HG02981 (cell line): ENCODE results near the gene DVL3.
A peak's percentile ranks its signal among the peaks of the same experiment; 100 is the strongest.
"Not testable (repeated sequence)": the region's sequence is repeated elsewhere in the genome, so short reads cannot be mapped to it uniquely, and the experiment has no call there.

ENCODE experiments used
- ATAC-seq: cut with Tn5 transposase; IDR thresholded peaks from one replicate; pipeline ENCODE4 v1.9.1; 2021; ENCODE audit warnings: mild to moderate bottlenecking, moderate library complexity; ENCODE audit not compliant: unreplicated experiment

DVL3 gene

GRCh38 chr3:184154885-184155643 is at the start of gene DVL3:
TSS of gene DVL3 (plus strand) at chr3:184155377. CDS start at chr3:184155636, 259 bp downstream.
- peak; percentile 72 for ATAC-seq

- ATAC-seq: no peak
Measured at GRCh38 chr3:184110316-184110725, 44.9 kb upstream of the DVL3 start.

- ATAC-seq: no peak
Measured at GRCh38 chr3:184116017-184116416, 39.2 kb upstream of the DVL3 start.

- no peak for ATAC-seq
Measured at GRCh38 chr3:184117636-184118035, 37.5 kb upstream of the DVL3 start.

DNA sequence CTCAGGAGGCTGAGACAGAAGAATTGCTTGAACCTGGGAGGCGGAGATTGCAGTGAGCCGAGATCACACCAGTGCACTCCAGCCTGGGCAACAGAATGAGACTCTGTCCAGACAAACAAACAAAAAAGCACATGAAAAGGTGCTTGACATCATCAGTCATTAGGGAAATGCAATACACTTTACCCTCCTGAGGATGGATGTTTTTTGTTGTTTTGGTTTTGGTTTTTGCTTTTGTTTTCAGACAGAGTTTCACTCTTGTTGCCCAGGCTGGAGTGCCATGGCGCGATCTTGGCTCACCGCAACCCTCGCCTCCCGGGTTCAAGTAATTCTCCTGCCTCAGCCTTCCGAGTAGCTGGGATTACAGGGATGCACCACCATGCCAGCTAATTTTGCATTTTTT is 34.1 kb upstream of the DVL3 start:
- ATAC-seq: not testable (repeated sequence)

DNA sequence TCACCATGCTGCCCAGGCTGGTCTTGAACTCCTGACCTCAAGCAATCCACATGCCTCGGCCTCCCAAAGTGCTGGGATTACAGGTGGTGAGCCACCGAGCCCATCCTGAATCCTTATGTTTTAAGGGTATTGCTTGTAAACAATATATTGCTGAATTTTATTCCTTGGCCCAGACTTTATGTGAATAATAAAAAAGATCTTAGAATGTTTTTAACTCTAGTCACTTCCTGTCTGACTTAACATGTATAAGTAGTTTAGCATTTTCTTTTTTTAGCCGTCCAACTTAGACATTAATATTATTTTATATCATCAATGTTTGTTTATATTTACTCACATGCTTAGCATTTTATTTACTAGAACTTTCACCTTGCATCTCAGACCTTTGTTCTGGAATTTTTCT is 29.2 kb upstream of the DVL3 start:
- ATAC-seq: no peak

- ATAC-seq: no peak
Measured at GRCh38 chr3:184129012-184129411, 26.2 kb upstream of the DVL3 start.

DNA sequence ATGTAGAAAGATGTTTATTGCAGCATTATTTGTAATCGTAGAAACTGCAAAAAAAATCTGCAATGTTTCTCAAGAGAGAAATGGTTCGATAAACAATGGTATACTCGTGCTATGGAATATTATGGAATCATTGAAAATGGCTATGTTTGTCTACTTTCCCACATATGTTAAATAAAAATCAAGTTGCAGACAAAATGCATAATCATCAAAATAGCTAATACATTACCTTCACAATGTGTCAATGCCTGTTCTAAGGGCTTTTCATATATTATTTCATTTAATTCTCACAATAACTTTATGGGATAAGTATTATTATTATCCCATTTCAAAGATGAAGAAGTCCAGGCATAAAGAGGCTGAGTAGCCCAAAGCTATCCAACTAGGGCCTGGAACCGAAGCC is 22.2 kb upstream of the DVL3 start:
- no peak for ATAC-seq

GRCh38 chr3:184133840-184134745 is 21.1 kb upstream of the DVL3 start:
- no peak for ATAC-seq

- ATAC-seq: no peak
Measured at GRCh38 chr3:184134746-184135148, 20.4 kb upstream of the DVL3 start.

DNA sequence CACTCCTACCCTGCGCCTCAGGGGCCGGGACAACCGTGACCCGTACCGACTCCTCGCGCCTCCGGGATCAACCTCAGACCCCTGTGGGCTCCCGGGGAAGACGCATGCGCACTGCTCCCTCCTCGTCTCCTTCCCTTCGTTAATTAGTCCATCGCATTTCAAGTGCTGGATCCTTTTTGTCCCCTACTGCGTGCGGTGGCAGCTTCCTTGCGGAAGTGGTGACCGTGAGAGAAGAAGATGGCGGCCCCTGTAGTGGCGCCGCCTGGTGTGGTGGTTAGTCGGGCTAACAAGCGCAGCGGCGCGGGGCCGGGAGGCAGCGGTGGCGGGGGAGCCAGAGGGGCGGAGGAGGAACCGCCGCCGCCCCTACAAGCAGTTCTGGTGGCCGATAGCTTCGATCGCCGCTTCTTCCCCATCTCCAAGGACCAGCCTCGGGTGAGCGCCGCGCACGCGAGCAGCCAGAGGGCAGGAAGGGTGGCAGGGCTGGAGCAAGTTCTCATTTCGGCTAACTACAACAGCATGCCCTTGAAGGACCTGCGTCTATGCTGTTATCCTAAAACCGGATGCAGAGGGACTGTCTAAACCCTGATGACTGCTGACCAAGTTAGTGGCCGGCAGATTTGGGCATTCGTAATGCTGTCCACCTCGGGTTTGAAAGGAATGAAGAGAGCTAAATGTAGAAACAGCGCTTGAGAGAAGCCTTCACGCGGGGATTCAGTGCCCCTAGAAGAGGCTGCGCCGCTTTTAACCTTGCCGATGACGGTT is 19.8 kb upstream of the DVL3 start, which contains the start of gene EIF2B5:
EIF2B5 (plus strand) TSS at position 210 of the 762 bp plus-strand sequence; CDS start at position 238, 28 bp downstream.
- ATAC-seq: peak; percentile 84

GRCh38 chr3:184135911-184136260 is 19.3 kb upstream of the DVL3 start:
- no peak for ATAC-seq

DNA sequence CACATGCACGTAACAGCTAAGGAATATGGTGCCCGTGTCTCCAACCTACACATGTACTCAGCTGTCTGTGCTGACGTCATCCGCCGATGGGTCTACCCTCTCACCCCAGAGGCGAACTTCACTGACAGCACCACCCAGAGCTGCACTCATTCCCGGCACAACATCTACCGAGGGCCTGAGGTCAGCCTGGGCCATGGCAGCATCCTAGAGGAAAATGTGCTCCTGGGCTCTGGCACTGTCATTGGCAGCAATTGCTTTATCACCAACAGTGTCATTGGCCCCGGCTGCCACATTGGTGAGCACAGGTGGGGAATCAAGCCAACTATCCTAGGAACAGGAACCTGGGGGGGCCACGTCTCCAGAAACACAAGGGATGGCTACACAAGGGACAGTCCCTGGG is 14.7 kb upstream of the DVL3 start:
- no peak for ATAC-seq

GRCh38 chr3:184142199-184142598 is 13.0 kb upstream of the DVL3 start:
- no peak for ATAC-seq

DNA sequence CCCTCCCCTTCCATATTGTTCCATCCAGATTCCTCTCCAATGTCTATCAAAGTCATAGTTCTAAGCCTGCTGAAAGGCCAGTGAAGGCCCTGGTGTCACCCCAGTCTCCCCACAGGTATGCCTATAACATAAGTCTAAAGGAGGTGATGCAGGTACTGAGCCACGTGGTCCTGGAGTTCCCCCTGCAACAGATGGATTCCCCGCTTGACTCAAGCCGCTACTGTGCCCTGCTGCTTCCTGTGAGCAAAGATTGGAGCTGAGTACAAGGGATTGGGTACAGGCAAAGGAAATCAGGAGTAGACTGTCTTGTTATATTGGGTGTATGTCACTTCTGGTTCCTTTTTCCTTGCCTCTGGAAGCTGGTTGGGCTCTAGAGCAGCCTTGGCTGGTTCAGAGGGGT is 11.8 kb upstream of the DVL3 start:
- no peak for ATAC-seq

DNA sequence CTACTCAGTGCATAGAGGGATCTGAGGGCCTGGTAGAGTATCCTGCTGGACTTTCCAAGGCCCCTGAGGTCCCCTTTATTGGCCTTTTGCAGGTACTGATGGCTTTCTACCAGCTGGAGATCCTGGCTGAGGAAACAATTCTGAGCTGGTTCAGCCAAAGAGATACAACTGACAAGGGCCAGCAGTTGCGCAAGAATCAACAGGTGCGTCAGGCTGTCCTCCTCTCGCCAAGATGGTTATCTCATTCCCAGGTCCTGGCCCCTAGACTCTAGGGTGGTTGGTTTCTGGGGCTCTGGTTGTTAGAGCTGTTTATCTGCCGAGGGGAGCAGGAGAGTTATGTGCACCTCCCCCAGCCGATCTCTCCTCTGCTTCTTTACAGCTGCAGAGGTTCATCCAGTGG is 10.7 kb upstream of the DVL3 start:
- no peak for ATAC-seq

GRCh38 chr3:184145111-184145524 is 10.1 kb upstream of the DVL3 start:
- ATAC-seq: no peak

DNA sequence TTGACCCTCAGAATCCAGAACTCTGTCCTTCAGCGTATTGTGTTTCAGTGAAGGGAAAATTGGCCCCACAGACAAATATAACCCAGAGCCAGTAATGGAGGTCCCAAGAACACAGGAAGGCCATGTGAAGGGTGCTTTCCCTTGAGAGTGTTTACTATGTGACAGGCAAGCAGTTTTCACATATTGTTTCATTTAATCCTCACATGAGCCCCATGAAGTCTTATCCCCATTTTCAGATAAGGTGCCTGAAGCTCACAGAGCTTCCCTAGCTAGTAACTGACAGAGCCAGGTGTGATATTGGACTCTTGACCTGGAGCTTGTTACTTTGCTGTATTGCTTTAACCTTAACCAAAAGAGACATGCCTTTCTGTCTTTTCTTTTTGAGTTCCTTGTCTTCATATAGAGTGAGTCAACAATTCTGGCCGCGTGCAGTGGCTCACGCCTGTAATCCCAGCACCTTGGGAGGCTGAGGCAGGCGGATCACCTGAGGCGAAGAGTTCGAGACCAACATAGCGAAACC is 9.4 kb upstream of the DVL3 start:
- no peak for ATAC-seq

DNA sequence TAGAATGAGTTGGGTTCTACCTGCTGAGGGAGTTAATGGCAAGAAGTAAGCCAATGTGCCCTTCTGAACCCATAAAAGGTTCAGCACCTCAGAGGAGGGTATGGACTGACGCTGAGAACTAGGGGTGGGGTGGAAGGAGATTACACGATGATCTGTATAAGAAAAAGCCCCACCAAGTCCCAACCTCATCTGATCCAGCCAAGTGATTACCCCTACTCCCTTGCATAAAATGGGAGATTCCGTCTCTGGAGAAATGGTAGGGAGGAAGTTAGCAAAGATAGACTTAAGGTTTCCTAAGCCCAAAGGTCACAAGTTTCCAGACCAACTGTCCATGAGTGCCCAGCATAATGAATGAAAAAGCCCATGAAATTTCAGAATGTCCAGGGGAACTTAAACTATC is 7.1 kb upstream of the DVL3 start:
- no peak for ATAC-seq

- ATAC-seq: no peak
Measured at GRCh38 chr3:184149123-184149522, 6.1 kb upstream of the DVL3 start.

- not testable (repeated sequence) for ATAC-seq
Measured at GRCh38 chr3:184149770-184150169, 5.4 kb upstream of the DVL3 start.
